ENCODE results near the gene CAMK1D.

Gene CAMK1D

GRCh38 chr10:12405342-12406320 lies 56.3 kb downstream of the CAMK1D start:
- no peak for DNase-seq

- DNase-seq, result no peak
Observed at GRCh38 chr10:12406764-12407400, 57.5 kb downstream of the CAMK1D start.

- DNase-seq, result no peak
Observed at GRCh38 chr10:12408472-12408871, 59.1 kb downstream of the CAMK1D start.

- no peak for DNase-seq
Observed at GRCh38 chr10:12409161-12409560, 59.8 kb downstream of the CAMK1D start.

- no peak for DNase-seq
Observed at GRCh38 chr10:12409613-12410012, 60.3 kb downstream of the CAMK1D start.

- DNase-seq, result no peak
Observed at GRCh38 chr10:12412666-12413368, 63.5 kb downstream of the CAMK1D start.

GRCh38 chr10:12413369-12413711 lies 64.0 kb downstream of the CAMK1D start:
- no peak for DNase-seq

GRCh38 chr10:12414278-12414989 lies 65.1 kb downstream of the CAMK1D start:
- DNase-seq, result no peak

GRCh38 chr10:12416344-12417050 lies 67.2 kb downstream of the CAMK1D start:
- no peak for DNase-seq

- DNase-seq, result no peak
Observed at GRCh38 chr10:12417331-12417730, 68.0 kb downstream of the CAMK1D start.

GRCh38 chr10:12418000-12418399 lies 68.7 kb downstream of the CAMK1D start:
- no peak for DNase-seq

- no peak for DNase-seq
Observed at GRCh38 chr10:12418725-12419261, 69.4 kb downstream of the CAMK1D start.

- DNase-seq, result no peak
Observed at GRCh38 chr10:12419262-12419847, 70.0 kb downstream of the CAMK1D start.

GRCh38 chr10:12420530-12421120 lies 71.3 kb downstream of the CAMK1D start:
- DNase-seq, result no peak

- DNase-seq, result no peak
Observed at GRCh38 chr10:12422189-12422588, 72.8 kb downstream of the CAMK1D start.

- DNase-seq, result no peak
Observed at GRCh38 chr10:12423896-12424295, 74.5 kb downstream of the CAMK1D start.

- DNase-seq, result no peak
Observed at GRCh38 chr10:12427276-12427675, 77.9 kb downstream of the CAMK1D start.

GRCh38 chr10:12428447-12429135 lies 79.2 kb downstream of the CAMK1D start:
- no peak for DNase-seq

- DNase-seq, result no peak
Observed at GRCh38 chr10:12430406-12430982, 81.1 kb downstream of the CAMK1D start.
